SU-DHL-6 (cell line): Measurements from ENCODE around the gene BEGAIN.

Source experiments
- EZH2phosphoT487 ChIP-seq: fragments of 200-600 bp; sonication (generic), shearing (Covaris generic); conservative IDR thresholded peaks from 2 replicates; pipeline ENCODE4 v1.6.1; 2018; ENCODE audit warnings: mild to moderate bottlenecking, antibody characterized with exemption, low read length, moderate library complexity, mixed read lengths
- TF ChIP-seq, protein P1 (sequence below): fragments of 200-600 bp; sonication (generic); IDR thresholded peaks from one replicate; pipeline ENCODE4 v1.5.1; 2017; ENCODE audit warnings: antibody characterized with exemption, mild to moderate bottlenecking, low read length, moderate library complexity; ENCODE audit not compliant: insufficient read depth, poor library complexity, severe bottlenecking

DNA sequence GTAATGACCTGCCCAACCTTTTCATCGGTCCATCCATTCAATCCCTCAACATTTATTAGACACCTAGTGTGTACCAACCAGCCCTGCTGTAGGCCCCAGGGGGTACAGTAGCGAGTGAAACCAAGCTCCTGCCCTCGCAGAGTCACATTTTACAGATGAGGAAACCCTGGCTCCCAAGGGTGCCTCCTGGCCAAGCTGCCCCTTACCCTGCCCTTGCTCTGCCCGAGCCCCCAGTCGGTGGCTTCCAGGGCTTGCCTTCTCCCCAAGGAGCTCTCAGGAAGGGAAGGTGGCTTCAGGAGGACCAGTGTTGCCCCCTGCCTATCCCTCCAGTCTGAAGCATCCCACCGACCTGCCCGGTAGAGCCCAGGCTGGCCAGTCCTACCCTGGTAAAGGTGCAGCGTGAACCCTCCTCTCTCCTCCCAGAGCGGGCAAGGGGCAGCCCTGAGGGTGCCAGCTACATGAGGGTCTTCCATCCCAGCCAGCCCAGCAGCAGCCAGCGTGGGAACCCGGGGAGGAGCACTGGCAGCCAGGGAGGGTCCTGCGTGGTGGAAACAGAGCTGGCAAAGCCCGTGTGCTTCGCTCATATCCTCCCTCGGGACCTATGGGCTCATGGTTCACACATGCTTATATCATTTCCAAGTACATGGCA is 670 bp upstream of the BEGAIN start:
- TF ChIP-seq, protein P1, sequence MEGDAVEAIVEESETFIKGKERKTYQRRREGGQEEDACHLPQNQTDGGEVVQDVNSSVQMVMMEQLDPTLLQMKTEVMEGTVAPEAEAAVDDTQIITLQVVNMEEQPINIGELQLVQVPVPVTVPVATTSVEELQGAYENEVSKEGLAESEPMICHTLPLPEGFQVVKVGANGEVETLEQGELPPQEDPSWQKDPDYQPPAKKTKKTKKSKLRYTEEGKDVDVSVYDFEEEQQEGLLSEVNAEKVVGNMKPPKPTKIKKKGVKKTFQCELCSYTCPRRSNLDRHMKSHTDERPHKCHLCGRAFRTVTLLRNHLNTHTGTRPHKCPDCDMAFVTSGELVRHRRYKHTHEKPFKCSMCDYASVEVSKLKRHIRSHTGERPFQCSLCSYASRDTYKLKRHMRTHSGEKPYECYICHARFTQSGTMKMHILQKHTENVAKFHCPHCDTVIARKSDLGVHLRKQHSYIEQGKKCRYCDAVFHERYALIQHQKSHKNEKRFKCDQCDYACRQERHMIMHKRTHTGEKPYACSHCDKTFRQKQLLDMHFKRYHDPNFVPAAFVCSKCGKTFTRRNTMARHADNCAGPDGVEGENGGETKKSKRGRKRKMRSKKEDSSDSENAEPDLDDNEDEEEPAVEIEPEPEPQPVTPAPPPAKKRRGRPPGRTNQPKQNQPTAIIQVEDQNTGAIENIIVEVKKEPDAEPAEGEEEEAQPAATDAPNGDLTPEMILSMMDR, result no peak
- no peak for TF ChIP-seq EZH2phosphoT487
